RWPE2 (cell line): ENCODE measurements around the gene DOK5.

ENCODE experiments used
- ATAC-seq: fragments of 200-7000 bp; cut with Tn5 transposase; 3 replicates; pipeline ENCODE4 v1.9.1; 2021; ENCODE audit warnings: low read depth
- DNase-seq: peaks from one replicate; pipeline ENCODE4 v3.0.0-alpha.2; 2020; ENCODE audit warnings: low spot score
- H3K27ac ChIP-seq: fragments of 450-650 bp; 2 replicates; pipeline ENCODE4 v1.5.1; 2017; ENCODE audit warnings: mild to moderate bottlenecking; ENCODE audit not compliant: poor library complexity, severe bottlenecking
- H3K27me3 ChIP-seq: fragments of 250-450 bp; sonication (Bioruptor Pico); 2 replicates; pipeline ENCODE4 v1.5.1; 2021; ENCODE audit warnings: mild to moderate bottlenecking, moderate library complexity; ENCODE audit not compliant: insufficient read depth, poor library complexity, severe bottlenecking
- H3K36me3 ChIP-seq: fragments of 250-450 bp; sonication (Bioruptor Pico); 2 replicates; pipeline ENCODE4 v1.5.1; 2020; ENCODE audit warnings: low read depth, mild to moderate bottlenecking, moderate library complexity
- H3K4me1 ChIP-seq: fragments of 250-450 bp; sonication (Bioruptor Pico); 2 replicates; pipeline ENCODE4 v1.5.1; 2021; ENCODE audit warnings: mild to moderate bottlenecking, moderate library complexity; ENCODE audit not compliant: insufficient read depth, poor library complexity, severe bottlenecking
- H3K4me3 ChIP-seq: fragments of 250-450 bp; sonication (Bioruptor Pico); 2 replicates; pipeline ENCODE4 v1.5.1; 2021; ENCODE audit warnings: mild to moderate bottlenecking, moderate library complexity; ENCODE audit not compliant: severe bottlenecking
- H3K9me3 ChIP-seq: fragments of 250-450 bp; sonication (Bioruptor Pico); 2 replicates; pipeline ENCODE4 v1.5.1; 2021; ENCODE audit warnings: mild to moderate bottlenecking, moderate library complexity; ENCODE audit not compliant: severe bottlenecking
- TF ChIP-seq, protein P1 (sequence below): fragments of 450-650 bp; IDR thresholded peaks from one replicate; pipeline ENCODE4 v1.5.1; 2017; ENCODE audit warnings: mild to moderate bottlenecking, moderate library complexity; ENCODE audit not compliant: poor library complexity, severe bottlenecking

DOK5 gene

DNA sequence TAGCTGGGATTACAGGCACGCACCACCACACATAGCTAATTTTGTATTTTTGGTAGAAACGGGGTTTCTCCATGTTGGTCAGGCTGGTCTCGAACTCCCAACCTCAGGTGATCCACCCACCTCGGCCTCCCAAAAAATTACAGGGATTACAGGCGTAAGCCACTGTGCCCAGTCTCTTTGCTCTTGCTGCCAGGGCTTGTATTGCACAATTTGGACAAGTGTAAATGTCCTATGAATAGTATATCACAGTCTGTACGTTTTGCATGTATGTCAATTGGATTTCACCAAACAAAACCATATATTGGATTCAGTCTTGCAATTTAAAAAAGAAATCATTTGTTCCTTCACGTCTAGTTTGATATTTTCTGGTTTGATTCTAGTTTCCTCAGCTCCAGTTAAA lies 2.1 kb upstream of the DOK5 start:
- Histone ChIP-seq H3K4me3 (no peak overlapping the region), H3K27ac (no peak overlapping the region), H3K4me1 (no peaks in the 10 kb centered on the region), H3K27me3 (peaks cover 69% of the 10 kb centered on the region), H3K9me3 (no peaks in the 10 kb centered on the region), H3K36me3 (no peaks in the 10 kb centered on the region)
- DNase-seq (no peak), ATAC-seq (no peak)
- TF ChIP-seq, protein P1, sequence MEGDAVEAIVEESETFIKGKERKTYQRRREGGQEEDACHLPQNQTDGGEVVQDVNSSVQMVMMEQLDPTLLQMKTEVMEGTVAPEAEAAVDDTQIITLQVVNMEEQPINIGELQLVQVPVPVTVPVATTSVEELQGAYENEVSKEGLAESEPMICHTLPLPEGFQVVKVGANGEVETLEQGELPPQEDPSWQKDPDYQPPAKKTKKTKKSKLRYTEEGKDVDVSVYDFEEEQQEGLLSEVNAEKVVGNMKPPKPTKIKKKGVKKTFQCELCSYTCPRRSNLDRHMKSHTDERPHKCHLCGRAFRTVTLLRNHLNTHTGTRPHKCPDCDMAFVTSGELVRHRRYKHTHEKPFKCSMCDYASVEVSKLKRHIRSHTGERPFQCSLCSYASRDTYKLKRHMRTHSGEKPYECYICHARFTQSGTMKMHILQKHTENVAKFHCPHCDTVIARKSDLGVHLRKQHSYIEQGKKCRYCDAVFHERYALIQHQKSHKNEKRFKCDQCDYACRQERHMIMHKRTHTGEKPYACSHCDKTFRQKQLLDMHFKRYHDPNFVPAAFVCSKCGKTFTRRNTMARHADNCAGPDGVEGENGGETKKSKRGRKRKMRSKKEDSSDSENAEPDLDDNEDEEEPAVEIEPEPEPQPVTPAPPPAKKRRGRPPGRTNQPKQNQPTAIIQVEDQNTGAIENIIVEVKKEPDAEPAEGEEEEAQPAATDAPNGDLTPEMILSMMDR: no peak

GRCh38 chr20:54474046-54474445 lies 1.3 kb upstream of the DOK5 start:
- no peaks in the 10 kb centered on the region for H3K36me3 ChIP-seq
- no peak overlapping the region for H3K27ac ChIP-seq
- no peaks in the 10 kb centered on the region for H3K4me1 ChIP-seq
- H3K27me3 ChIP-seq: peaks cover 75% of the 10 kb centered on the region
- no peak overlapping the region for H3K4me3 ChIP-seq
- TF ChIP-seq, protein P1: no peak
- H3K9me3 ChIP-seq: no peaks in the 10 kb centered on the region
- no peak for ATAC-seq
- DNase-seq: no peak

DNA sequence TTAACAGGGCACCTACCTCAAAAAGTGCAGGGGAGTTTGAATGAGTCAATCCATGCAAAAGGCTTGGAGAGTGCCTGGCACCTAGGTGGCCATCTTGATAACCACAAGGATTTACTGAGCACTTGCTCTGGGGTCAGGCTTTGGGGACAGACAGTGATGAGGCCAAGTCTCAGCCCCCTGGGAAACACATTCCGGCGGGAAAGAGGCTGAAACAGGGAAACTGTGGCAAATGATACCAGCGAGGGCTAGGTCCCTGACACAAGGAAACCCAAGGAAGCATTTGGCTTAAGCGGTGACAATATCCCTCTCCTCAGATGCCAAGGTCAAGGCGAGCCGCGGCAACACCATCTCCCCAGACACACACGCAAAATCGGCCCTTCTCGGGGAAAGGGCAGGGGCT lies 527 bp upstream of the DOK5 start:
- Histone ChIP-seq H3K4me1 (no peaks in the 10 kb centered on the region), H3K9me3 (no peaks in the 10 kb centered on the region), H3K36me3 (no peaks in the 10 kb centered on the region), H3K27ac (no peak overlapping the region), H3K4me3 (no peak overlapping the region), H3K27me3 (peaks cover 76% of the 10 kb centered on the region)
- peak; percentile 13; the same call in 1 of the 3 replicates for ATAC-seq
- DNase-seq: no peak
- TF ChIP-seq, protein P1: no peak

DNA sequence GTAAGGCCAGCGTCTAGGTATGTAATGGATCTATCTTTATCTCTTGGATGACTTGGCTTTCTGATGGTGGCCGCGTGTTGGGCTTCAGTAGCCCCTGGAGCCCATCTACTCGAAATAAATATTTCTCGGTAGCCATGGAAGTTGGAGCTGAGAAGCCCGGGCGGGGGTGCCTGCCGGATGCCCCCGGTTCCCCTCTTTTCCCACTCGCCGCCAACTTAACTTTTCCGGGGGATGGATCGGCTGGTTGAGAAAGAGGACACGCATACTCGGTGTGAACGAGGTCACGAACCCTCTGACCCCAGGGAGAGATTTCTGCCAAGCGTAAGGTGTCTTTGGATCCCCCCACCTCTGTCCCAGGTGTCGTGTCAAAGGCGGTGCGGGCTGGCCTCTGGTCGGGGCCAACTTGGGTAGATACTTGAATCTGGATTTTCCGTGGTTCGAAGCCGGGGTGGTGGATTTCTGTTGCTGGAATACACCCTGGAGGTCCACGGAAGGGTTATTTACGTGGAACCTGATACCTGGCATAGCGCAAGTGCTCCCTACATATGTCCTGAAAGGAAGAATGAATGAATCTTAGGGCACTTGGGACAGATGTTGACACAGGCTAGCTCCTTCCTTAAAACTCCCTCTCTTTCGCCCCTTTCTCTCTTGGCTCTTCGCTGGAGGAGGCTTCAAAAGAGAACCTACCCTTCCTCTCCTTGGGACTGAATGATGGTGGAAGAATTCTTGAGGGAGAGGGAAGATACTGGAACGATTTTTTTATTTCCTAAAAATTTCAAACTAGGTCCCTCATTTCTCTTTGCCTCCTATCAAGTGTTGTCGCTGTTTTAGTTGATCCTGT lies 996 bp downstream of the DOK5 start:
- TF ChIP-seq, protein P1: no peak
- Histone ChIP-seq H3K9me3 (no peaks in the 10 kb centered on the region), H3K4me3 (no peak overlapping the region), H3K36me3 (no peaks in the 10 kb centered on the region), H3K4me1 (no peaks in the 10 kb centered on the region), H3K27me3 (peaks cover 80% of the 10 kb centered on the region), H3K27ac (no peak overlapping the region)
- DNase-seq (no peak), ATAC-seq (no peak)

- TF ChIP-seq, protein P1: no peak
- Histone ChIP-seq H3K4me1 (no peaks in the 10 kb centered on the region), H3K4me3 (no peak overlapping the region), H3K9me3 (no peaks in the 10 kb centered on the region), H3K36me3 (no peaks in the 10 kb centered on the region), H3K27ac (no peak overlapping the region), H3K27me3 (peaks cover 82% of the 10 kb centered on the region)
- DNase-seq (no peak), ATAC-seq (no peak)
These were observed 2.0 kb downstream of the DOK5 start for GRCh38 chr20:54477191-54477955.
